Measurements from ENCODE around the gene MEN1.
A peak's percentile ranks its signal among the peaks of the same experiment; 100 is the strongest.

MEN1 gene

GRCh38 chr11:64800303-64801157 lies 9.8 kb downstream of the MEN1 start:
- no peak for DNase-seq

- no peak for DNase-seq
These were observed 10.6 kb downstream of the MEN1 start for GRCh38 chr11:64799623-64800302.

- DNase-seq, result no peak
These were observed 11.1 kb downstream of the MEN1 start for GRCh38 chr11:64799256-64799622.

GRCh38 chr11:64796757-64797541 lies 13.4 kb downstream of the MEN1 start:
- DNase-seq, result no peak

- DNase-seq, result no peak
These were observed 14.1 kb downstream of the MEN1 start for GRCh38 chr11:64796047-64796756.

- DNase-seq, result no peak
These were observed 15.8 kb downstream of the MEN1 start for GRCh38 chr11:64794526-64794925.

GRCh38 chr11:64793271-64794160 lies 16.8 kb downstream of the MEN1 start:
- DNase-seq, result no peak

- DNase-seq, result no peak
These were observed 17.9 kb downstream of the MEN1 start for GRCh38 chr11:64792482-64792881.

GRCh38 chr11:64791781-64792291 lies 18.5 kb downstream of the MEN1 start:
- no peak for DNase-seq

- DNase-seq, result no peak
These were observed 19.9 kb downstream of the MEN1 start for GRCh38 chr11:64790205-64791095.

GRCh38 chr11:64789331-64790204 lies 20.8 kb downstream of the MEN1 start:
- no peak for DNase-seq

GRCh38 chr11:64788321-64789215 lies 21.8 kb downstream of the MEN1 start:
- no peak for DNase-seq

- no peak for DNase-seq
These were observed 22.6 kb downstream of the MEN1 start for GRCh38 chr11:64787526-64788320.

GRCh38 chr11:64786308-64786707 lies 24.0 kb downstream of the MEN1 start:
- DNase-seq, result no peak

GRCh38 chr11:64784813-64785581 lies 25.4 kb downstream of the MEN1 start:
- DNase-seq, result no peak

GRCh38 chr11:64778473-64779298 lies 31.7 kb downstream of the MEN1 start, which contains the start of gene SF1:
Gene SF1, minus strand, starts transcription at chr11:64778542. Its CDS starts 150 bp downstream, at chr11:64778392.
- peak; percentile 100 for DNase-seq

All from NCI-H146 (cell line).